CD4-positive, alpha-beta memory T cell (primary cell): ENCODE measurements around the gene BRF1. TPM values are rescaled to one million over a fixed set of nuclear protein-coding genes. Genes with fewer than 3 reads are reported as not detected.

Source experiments
- CTCF ChIA-PET: fragments of 350-600 bp; sonication (Branson Sonifier 250); formaldehyde crosslinking; loops from one replicate; lab custom pipeline; 2021; ENCODE audit warnings: inconsistent platforms; ENCODE audit not compliant: partially characterized antibody; lab: Charles Lee
- POLR2A ChIA-PET: fragments of 350-600 bp; sonication (Branson Sonifier 250); formaldehyde crosslinking; loops from one replicate; lab custom pipeline; 2021; ENCODE audit not compliant: partially characterized antibody; lab: Charles Lee
- DNase-seq, 5 donors: peaks; one replicate each; pipeline versions ENCODE4 v3.0.0 to v3.0.0-alpha.2; 2020 to 2022; ENCODE audit warnings: mixed read lengths in 1 of 5
- H3K27ac ChIP-seq: one replicate; pipeline ENCODE4 v1.7.0; 2013; ENCODE audit warnings: low read depth, low read length
- H3K27me3 ChIP-seq: 2 replicates; pipeline ENCODE4 v1.7.0; 2013; ENCODE audit warnings: mild to moderate bottlenecking, low read length, moderate library complexity; ENCODE audit not compliant: insufficient read depth
- H3K36me3 ChIP-seq: 2 replicates; pipeline ENCODE4 v1.7.0; 2013; ENCODE audit warnings: mild to moderate bottlenecking, low read length, moderate library complexity; ENCODE audit not compliant: insufficient read depth
- H3K4me1 ChIP-seq: 2 replicates; pipeline ENCODE4 v1.7.0; 2013; ENCODE audit warnings: mild to moderate bottlenecking, low read length, moderate library complexity; ENCODE audit not compliant: insufficient read depth
- H3K4me3 ChIP-seq, 2 donors: one replicate each; pipeline ENCODE4 v1.7.0; 2013; ENCODE audit warnings: low read length in 2 of 2, mild to moderate bottlenecking in 1 of 2
- H3K9me3 ChIP-seq, 2 donors: one replicate each; pipeline ENCODE4 v1.7.0; 2013; ENCODE audit warnings: low read length in 2 of 2, control low read depth in 1 of 2; ENCODE audit not compliant: control insufficient read depth in 1 of 2
- H3K27ac Mint-ChIP-seq, 7 donors: one replicate each; pipeline ENCODE4 v1.8.0; 2020 to 2021; ENCODE audit warnings: mixed read lengths in 7 of 7, mild to moderate bottlenecking in 6 of 7, inconsistent platforms in 3 of 7, moderate library complexity in 3 of 7
- H3K27me3 Mint-ChIP-seq, 2 donors: one replicate each; pipeline ENCODE4 v1.8.0; 2020 to 2021; ENCODE audit warnings: mixed read lengths in 2 of 2
- H3K36me3 Mint-ChIP-seq, 2 donors: one replicate each; pipeline ENCODE4 v1.8.0; 2020 to 2021; ENCODE audit warnings: mixed read lengths in 2 of 2, inconsistent platforms in 1 of 2, mild to moderate bottlenecking in 1 of 2
- H3K4me1 Mint-ChIP-seq, 4 donors: one replicate each; pipeline ENCODE4 v1.8.0; 2020 to 2021; ENCODE audit warnings: mixed read lengths in 4 of 4, mild to moderate bottlenecking in 1 of 4
- H3K4me3 Mint-ChIP-seq, 8 donors: one replicate each; pipeline ENCODE4 v1.8.0; 2020 to 2021; ENCODE audit warnings: mixed read lengths in 8 of 8, mild to moderate bottlenecking in 7 of 8, moderate library complexity in 6 of 8, inconsistent platforms in 3 of 8
- H3K9me3 Mint-ChIP-seq, 8 donors: one replicate each; pipeline ENCODE4 v1.8.0; 2020 to 2021; ENCODE audit warnings: mixed read lengths in 8 of 8, mild to moderate bottlenecking in 5 of 8, inconsistent platforms in 3 of 8, moderate library complexity in 1 of 8
- intact Hi-C: fragments of 100-400 bp; cut with micrococcal nuclease; formaldehyde crosslinking; loops from one replicate; pipeline ENCODE4 v1.15.1; 2023
- polyA plus RNA-seq, 2 donors: library from polyadenylated mRNA; unstranded; fragments of 300-500 nt; fragmentation: Illumina TruSeq; gene quantifications; one replicate each; pipeline ENCODE4 v1.2.3, GENCODE V29; 2021
- total RNA-seq, 2 experiments: library from RNA; stranded (reverse); gene quantifications; one replicate each; pipeline ENCODE4 v1.2.3, GENCODE V29; 2021

Gene BRF1
- total and polyA plus RNA-seq, 4 experiments from 2014 or later: 3.0 to 56.0 (median 30.0) TPM

DNA sequence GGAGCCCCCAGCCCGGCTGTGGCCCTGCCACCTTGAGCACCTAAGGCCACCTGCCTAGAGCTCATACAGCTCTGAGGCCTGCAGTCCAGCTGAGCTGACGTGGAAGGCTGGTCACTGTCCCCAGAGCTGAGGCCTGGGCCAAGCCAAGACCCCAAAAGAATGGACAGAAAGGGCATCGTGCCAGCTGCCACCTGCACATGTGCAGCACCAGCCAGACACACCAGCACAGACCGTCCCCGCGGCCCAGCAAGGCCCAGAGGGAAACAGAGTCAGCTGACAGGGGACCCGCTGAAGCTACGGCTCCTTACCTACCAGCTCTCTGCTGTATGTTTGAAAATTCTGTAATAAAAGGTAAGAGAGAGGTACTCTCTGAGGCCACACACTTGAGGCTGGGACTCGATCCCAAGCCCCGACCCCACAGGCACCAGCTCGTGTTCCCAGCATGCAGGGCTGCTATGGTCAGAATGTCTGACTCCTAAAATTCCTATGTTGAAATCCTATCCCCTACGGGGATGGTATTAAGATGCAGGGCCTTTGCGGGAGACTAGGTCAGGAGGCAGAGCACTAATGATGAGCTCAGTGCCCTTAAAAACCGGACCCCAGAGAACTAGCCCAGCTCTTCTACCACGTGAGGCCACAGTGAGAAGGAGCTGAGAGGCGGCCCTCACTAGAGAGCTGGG lies 25.4 kb downstream of the BRF1 start:
- POLR2A ChIA-PET: interaction anchor here (1.4 kb wide), 1 partner anchor 26 kb away, joined by 3 read pairs; no protein-coding TSS in a partner anchor
- intact Hi-C loops: no loop called here
- CTCF ChIA-PET: interaction anchor here (1.4 kb wide), 2 partner anchors 21 to 185 kb away, joined by 3 read pairs; no protein-coding TSS in a partner anchor
- H3K9me3 Mint-ChIP-seq: peaks cover 0 to 2% (median 0%) of the 10 kb centered on the region in 8 donors
- no peak overlapping the region for H3K4me3 Mint-ChIP-seq
- peaks cover 0 to 3% of the 10 kb centered on the region in 2 donors for H3K36me3 Mint-ChIP-seq
- Histone ChIP-seq H3K4me1 (no peaks in the 10 kb centered on the region), H3K27me3 (no peaks in the 10 kb centered on the region), H3K27ac (no peak overlapping the region), H3K36me3 (no peaks in the 10 kb centered on the region), H3K9me3 (no peaks in the 10 kb centered on the region), H3K4me3 (no peak overlapping the region)
- peak overlapping the region in 3 of 7 donors; percentile 29 to 41 (median 36) for H3K27ac Mint-ChIP-seq
- no peak for DNase-seq
- no peaks in the 10 kb centered on the region for H3K27me3 Mint-ChIP-seq
- H3K4me1 Mint-ChIP-seq: peaks cover 0 to 8% (median 4%) of the 10 kb centered on the region in 4 donors

DNA sequence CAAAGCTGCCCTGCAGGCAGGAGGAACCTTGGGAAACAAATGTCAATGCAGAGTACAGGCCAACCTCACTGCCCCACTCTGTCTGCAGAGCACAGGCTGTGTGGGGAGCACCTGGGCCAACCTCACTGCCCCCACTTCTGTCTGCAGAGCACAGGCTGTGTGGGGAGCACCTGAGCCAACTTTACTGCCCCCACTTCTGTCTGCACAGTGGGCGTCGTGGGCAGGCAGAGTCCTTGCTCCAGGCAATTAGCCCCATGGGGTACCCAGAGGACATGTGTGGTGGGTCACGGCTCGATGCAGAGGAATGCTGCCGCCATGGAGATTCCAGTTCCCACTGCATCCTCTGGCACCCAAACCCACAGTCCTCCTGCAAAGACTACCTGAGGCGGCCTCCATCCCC lies 26.2 kb downstream of the BRF1 start:
- H3K9me3 ChIP-seq: no peaks in the 10 kb centered on the region
- Mint-ChIP-seq H3K27ac (no peak overlapping the region), H3K36me3 (peaks cover 0 to 3% of the 10 kb centered on the region in 2 donors), H3K27me3 (no peaks in the 10 kb centered on the region), H3K4me1 (peaks cover 0 to 7% (median 4%) of the 10 kb centered on the region in 4 donors), H3K9me3 (peaks cover 0 to 2% (median 0%) of the 10 kb centered on the region in 8 donors), H3K4me3 (no peak overlapping the region)
- H3K4me3 ChIP-seq: no peak overlapping the region
- no peak for DNase-seq
- intact Hi-C loops: no loop called here
- CTCF ChIA-PET: interaction anchor here (1.4 kb wide), 2 partner anchors 22 to 185 kb away, joined by 3 read pairs; no protein-coding TSS in a partner anchor
- POLR2A ChIA-PET: interaction anchor here (1.4 kb wide), 1 partner anchor 27 kb away, joined by 3 read pairs; no protein-coding TSS in a partner anchor
- no peak overlapping the region for H3K27ac ChIP-seq
- H3K36me3 ChIP-seq: no peaks in the 10 kb centered on the region
- no peaks in the 10 kb centered on the region for H3K4me1 ChIP-seq
- no peaks in the 10 kb centered on the region for H3K27me3 ChIP-seq

DNA sequence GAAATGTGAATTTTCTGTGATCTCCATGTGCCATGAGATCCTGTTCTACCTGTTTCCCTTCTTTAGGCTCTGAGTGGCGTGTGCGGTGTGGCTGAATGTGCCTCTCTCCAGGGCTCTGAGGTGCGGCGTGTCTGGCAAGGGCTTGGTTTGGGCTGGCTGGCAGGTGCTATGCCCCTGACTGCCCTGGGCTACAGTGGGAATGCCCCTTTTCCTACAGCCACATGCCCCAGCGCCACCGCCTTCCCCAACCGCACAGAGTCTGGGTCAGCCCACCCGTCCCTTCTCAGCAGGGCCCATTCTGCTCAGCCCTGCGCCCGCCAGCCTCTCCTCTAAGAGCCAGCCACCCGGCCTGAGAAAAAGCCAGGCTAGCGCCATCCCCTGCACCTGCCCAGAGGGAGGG lies 27.7 kb downstream of the BRF1 start:
- DNase-seq: no peak
- CTCF ChIA-PET: no interaction called here
- POLR2A ChIA-PET: no interaction called here
- H3K4me1 ChIP-seq: no peaks in the 10 kb centered on the region
- H3K36me3 Mint-ChIP-seq: peaks cover 0 to 5% of the 10 kb centered on the region in 2 donors
- H3K27me3 Mint-ChIP-seq: no peaks in the 10 kb centered on the region
- no peaks in the 10 kb centered on the region for H3K9me3 ChIP-seq
- intact Hi-C loops: no loop called here
- H3K27ac ChIP-seq: no peak overlapping the region
- H3K4me3 ChIP-seq: no peak overlapping the region
- H3K4me3 Mint-ChIP-seq: no peak overlapping the region
- H3K27ac Mint-ChIP-seq: peak overlapping the region in 1 of 7 donors; percentile 15
- peaks cover 0 to 4% (median 2%) of the 10 kb centered on the region in 4 donors for H3K4me1 Mint-ChIP-seq
- no peaks in the 10 kb centered on the region for H3K27me3 ChIP-seq
- peaks cover 0 to 2% (median 0%) of the 10 kb centered on the region in 8 donors for H3K9me3 Mint-ChIP-seq
- H3K36me3 ChIP-seq: no peaks in the 10 kb centered on the region

DNA sequence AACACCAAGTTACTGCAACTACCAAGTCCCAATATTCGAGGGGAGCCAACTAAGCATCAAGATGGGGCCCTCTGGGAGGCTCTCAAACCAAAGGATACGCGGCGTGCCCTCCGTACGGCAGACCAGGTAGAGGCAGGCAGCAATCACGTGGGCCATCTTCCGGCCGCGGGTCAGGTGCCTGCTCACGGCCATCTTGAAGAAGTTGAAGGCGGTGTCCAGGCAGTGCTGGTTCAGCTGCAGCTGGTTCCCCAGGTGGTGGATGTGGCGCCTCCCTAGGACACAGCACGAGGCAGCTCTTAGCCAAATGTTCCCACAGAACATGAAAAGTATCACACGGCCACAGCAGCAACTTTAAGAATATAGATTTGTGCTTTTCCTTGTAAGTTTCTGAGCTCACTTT lies 28.2 kb downstream of the BRF1 start:
- H3K4me1 Mint-ChIP-seq: peaks cover 0 to 4% (median 2%) of the 10 kb centered on the region in 4 donors
- Histone ChIP-seq H3K36me3 (no peaks in the 10 kb centered on the region), H3K9me3 (no peaks in the 10 kb centered on the region), H3K27ac (no peak overlapping the region), H3K27me3 (no peaks in the 10 kb centered on the region), H3K4me3 (no peak overlapping the region), H3K4me1 (no peaks in the 10 kb centered on the region)
- no peaks in the 10 kb centered on the region for H3K27me3 Mint-ChIP-seq
- no peak for DNase-seq
- ChIA-PET CTCF (interaction anchor here (1.3 kb wide), 1 partner anchor 82 kb away, joined by 3 read pairs; no protein-coding TSS in a partner anchor), POLR2A (no interaction called here)
- peaks cover 0 to 2% (median 0%) of the 10 kb centered on the region in 8 donors for H3K9me3 Mint-ChIP-seq
- intact Hi-C loops: no loop called here
- no peak overlapping the region for H3K27ac Mint-ChIP-seq
- peaks cover 0 to 5% of the 10 kb centered on the region in 2 donors for H3K36me3 Mint-ChIP-seq
- no peak overlapping the region for H3K4me3 Mint-ChIP-seq

DNA sequence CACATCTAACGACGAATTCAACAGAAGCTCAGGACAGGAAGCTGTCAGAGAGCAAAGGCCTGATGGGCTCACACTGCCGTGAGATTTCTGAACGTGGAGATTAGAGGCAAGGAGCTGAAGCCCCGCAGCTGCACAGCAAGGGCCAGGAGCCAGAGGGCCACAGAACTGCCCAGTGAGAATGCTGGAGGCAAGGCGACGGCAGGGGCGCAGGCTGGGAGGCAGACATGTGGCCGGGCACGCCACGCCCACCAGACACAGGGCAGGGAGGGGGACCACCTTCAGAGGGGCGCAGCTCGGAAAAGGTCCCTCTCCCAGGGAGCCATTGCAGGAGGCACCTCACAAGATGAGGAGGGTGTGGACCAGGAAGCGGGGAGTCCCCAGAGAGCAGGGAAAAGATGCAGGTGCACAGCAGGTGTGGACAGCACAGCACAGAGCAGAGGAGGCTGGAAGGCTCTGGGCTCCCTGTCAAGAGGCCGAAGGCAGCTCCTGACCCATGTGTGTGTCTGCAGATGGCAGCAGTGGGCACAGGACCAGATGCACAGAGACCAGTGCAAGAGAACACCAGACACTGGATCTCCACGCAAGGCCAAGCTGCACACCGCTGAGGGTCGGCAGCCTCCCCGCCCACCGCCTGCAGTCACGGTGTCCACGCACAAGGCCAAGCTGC lies 29.4 kb downstream of the BRF1 start:
- intact Hi-C loops: no loop called here
- CTCF ChIA-PET: interaction anchor here (1.3 kb wide), 1 partner anchor 83 kb away, joined by 3 read pairs; no protein-coding TSS in a partner anchor
- H3K36me3 Mint-ChIP-seq: peaks cover 6 to 11% of the 10 kb centered on the region in 2 donors
- no peak overlapping the region for H3K4me3 ChIP-seq
- H3K27me3 ChIP-seq: no peaks in the 10 kb centered on the region
- no peaks in the 10 kb centered on the region for H3K9me3 ChIP-seq
- no peak overlapping the region for H3K27ac ChIP-seq
- DNase-seq: no peak
- peaks cover 0 to 4% (median 2%) of the 10 kb centered on the region in 4 donors for H3K4me1 Mint-ChIP-seq
- no peak overlapping the region for H3K4me3 Mint-ChIP-seq
- no peaks in the 10 kb centered on the region for H3K27me3 Mint-ChIP-seq
- H3K36me3 ChIP-seq: no peaks in the 10 kb centered on the region
- H3K4me1 ChIP-seq: no peaks in the 10 kb centered on the region
- POLR2A ChIA-PET: interaction anchor here (1.3 kb wide), 1 partner anchor 29 kb away, joined by 3 read pairs; the partner anchor contains the start of gene BRF1
- peaks cover 0 to 2% (median 0%) of the 10 kb centered on the region in 8 donors for H3K9me3 Mint-ChIP-seq
- H3K27ac Mint-ChIP-seq: no peak overlapping the region

DNA sequence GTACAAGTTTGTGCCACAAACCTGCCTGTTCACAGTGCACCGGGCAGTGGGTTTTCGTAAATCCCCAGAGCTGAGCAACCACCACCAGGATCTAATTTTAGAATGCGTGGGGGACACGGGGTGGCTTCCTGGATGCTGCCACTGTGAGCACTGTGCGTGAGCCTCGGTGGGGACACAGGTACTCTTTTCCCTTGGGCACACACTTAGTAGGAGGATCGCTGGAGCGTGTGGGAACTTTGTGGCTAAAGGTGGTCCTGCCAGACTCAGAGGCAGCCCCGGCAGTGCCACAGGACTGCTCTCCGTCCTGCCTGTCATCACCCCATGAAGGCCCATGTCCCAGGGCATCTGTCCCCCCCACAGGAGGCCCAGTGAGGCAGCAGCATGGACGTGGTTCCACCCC lies 31.4 kb downstream of the BRF1 start:
- intact Hi-C loops: no loop called here
- POLR2A ChIA-PET: no interaction called here
- no peaks in the 10 kb centered on the region for H3K27me3 ChIP-seq

More for the DNA sequence above, 31.4 kb downstream of the BRF1 start:
- H3K9me3 ChIP-seq: no peaks in the 10 kb centered on the region
- no peaks in the 10 kb centered on the region for H3K4me1 ChIP-seq
- H3K27me3 Mint-ChIP-seq: no peaks in the 10 kb centered on the region
- H3K36me3 ChIP-seq: no peaks in the 10 kb centered on the region
- peaks cover 0 to 2% (median 0%) of the 10 kb centered on the region in 8 donors for H3K9me3 Mint-ChIP-seq
- no peak for DNase-seq
- no peak overlapping the region for H3K4me3 ChIP-seq
- peaks cover 0 to 6% (median 2%) of the 10 kb centered on the region in 4 donors for H3K4me1 Mint-ChIP-seq
- H3K36me3 Mint-ChIP-seq: peaks cover 7 to 15% of the 10 kb centered on the region in 2 donors
- no peak overlapping the region for H3K27ac Mint-ChIP-seq
- no peak overlapping the region for H3K4me3 Mint-ChIP-seq
- H3K27ac ChIP-seq: no peak overlapping the region
- CTCF ChIA-PET: no interaction called here
